ENCODE measurements around the gene CITED2.
"Not testable (repeated sequence)": the region's sequence is repeated elsewhere in the genome, so short reads cannot be mapped to it uniquely, and the experiment has no call there.

The CITED2 gene

DNA sequence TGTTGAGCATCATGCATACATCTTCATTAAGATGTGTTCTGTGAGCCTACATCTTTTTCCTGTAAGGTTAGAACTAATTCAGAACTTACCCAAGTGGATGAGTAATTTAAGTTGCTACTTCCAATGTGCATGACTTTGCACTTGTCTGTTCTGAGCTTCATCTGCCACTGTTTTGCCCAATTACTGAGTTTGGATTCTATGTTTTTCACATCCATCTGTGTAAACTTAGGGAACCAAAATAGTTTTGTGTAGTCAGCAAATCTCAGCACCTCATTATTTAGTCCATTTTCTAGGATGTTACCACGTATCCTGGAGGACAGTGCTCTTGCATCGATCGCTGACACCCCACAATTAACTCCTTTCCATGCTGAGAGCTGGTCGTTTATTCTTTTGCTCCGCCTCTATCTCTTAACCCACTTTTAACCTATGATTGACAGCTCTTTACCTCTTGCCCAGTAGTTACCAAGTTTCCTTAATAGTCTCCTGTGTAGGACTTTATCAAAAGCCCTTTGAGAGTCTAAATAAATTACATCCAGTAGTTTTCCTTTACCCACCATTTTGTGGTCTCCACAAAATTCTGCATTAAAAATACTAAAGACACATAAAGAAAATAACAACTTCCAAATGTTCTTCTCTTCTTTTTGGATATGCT, 44.2 kb upstream of the CITED2 start:
- Histone ChIP-seq H3K4me2 (ENCODE audit: low read length, poor library complexity, severe bottlenecking) (no peak overlapping the region), H3K4me1 (ENCODE audit: control insufficient read depth, insufficient read depth, low read depth, low read length) (no peaks in the 10 kb centered on the region), H4K8ac (ENCODE audit: low read length) (no peak overlapping the region), H3K14ac (ENCODE audit: low read length in 2 of 2) (no peak overlapping the region), H3K23ac (ENCODE audit: low read length in 2 of 2) (no peak overlapping the region), H2BK120ac (ENCODE audit: low read depth, low read length) (no peak overlapping the region), H2AK5ac (ENCODE audit: low read length, severe bottlenecking) (no peak overlapping the region), H4K91ac (ENCODE audit: low read length) (no peak overlapping the region), H3K9me3 (ENCODE audit: control insufficient read depth, low read length) (no peaks in the 10 kb centered on the region), H3K36me3 (ENCODE audit: control insufficient read depth in 1 of 2, insufficient read depth in 2 of 2, low read depth in 1 of 2, low read length in 2 of 2) (no peaks in the 10 kb centered on the region), H2BK5ac (ENCODE audit: low read depth, low read length, poor library complexity, severe bottlenecking) (no peak overlapping the region), H3K4me3 (ENCODE audit: insufficient read depth in 1 of 2, low read depth in 1 of 2, low read length in 2 of 2) (no peak overlapping the region), H3K27me3 (ENCODE audit: control insufficient read depth in 1 of 2, insufficient read depth in 1 of 2, low read length in 2 of 2) (no peaks in the 10 kb centered on the region), H3K79me1 (replicated peaks; ENCODE audit: low read length, poor library complexity, severe bottlenecking) (no peaks in the 10 kb centered on the region), H3K18ac (ENCODE audit: low read depth in 1 of 2, low read length in 2 of 2) (no peak overlapping the region), H2BK15ac (ENCODE audit: low read depth, poor library complexity, severe bottlenecking) (no peak overlapping the region), H2BK12ac (ENCODE audit: low read length in 2 of 2) (no peak overlapping the region), H3K27ac (ENCODE audit: low read length, poor library complexity, severe bottlenecking) (no peak overlapping the region), H3K4ac (ENCODE audit: low read depth in 1 of 2, low read length in 2 of 2) (no peak overlapping the region), H3K9ac (ENCODE audit: low read length) (no peak overlapping the region), H2AFZ (ENCODE audit: low read depth, low read length) (no peak overlapping the region)
- 86% methylated on average over 5 of the region's 5 CpGs for WGBS
- DNase-seq = no peak

DNA sequence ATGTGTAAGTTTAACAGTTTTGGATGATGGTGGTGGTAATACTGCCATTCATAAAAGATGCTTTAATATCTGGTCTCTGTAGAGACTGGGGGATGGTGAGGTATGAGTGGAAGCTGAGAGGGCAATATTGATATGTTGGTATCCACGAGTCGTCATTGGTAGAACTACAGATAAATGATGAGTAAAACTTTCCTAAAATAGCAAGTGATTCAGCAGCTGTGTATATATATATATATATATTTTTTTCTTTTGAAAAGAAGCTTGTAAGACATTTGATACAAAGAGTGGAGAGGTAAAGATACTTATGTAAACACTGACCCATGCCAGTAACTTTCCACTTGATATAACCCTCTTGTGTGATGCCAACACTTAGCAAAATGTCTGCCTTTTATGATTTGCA, 41.7 kb upstream of the CITED2 start:
- no peaks in the 10 kb centered on the region for H3K27me3 ChIP-seq (ENCODE audit: control insufficient read depth in 1 of 2, insufficient read depth in 1 of 2, low read length in 2 of 2)
- H3K79me1 ChIP-seq (replicated peaks; ENCODE audit: low read length, poor library complexity, severe bottlenecking) = no peaks in the 10 kb centered on the region
- no peak overlapping the region for H2BK12ac ChIP-seq (ENCODE audit: low read length in 2 of 2)
- H3K23ac ChIP-seq (ENCODE audit: low read length in 2 of 2) = no peak overlapping the region
- H2AK5ac ChIP-seq (ENCODE audit: low read length, severe bottlenecking) = no peak overlapping the region
- no peak overlapping the region for H3K27ac ChIP-seq (ENCODE audit: low read length, poor library complexity, severe bottlenecking)
- H3K4me3 ChIP-seq (ENCODE audit: insufficient read depth in 1 of 2, low read depth in 1 of 2, low read length in 2 of 2) = no peak overlapping the region
- H2BK5ac ChIP-seq (ENCODE audit: low read depth, low read length, poor library complexity, severe bottlenecking) = no peak overlapping the region
- no peak overlapping the region for H2BK120ac ChIP-seq (ENCODE audit: low read depth, low read length)
- H4K8ac ChIP-seq (ENCODE audit: low read length) = no peak overlapping the region
- no peak overlapping the region for H3K9ac ChIP-seq (ENCODE audit: low read length)
- H2AFZ ChIP-seq (ENCODE audit: low read depth, low read length) = no peak overlapping the region
- WGBS = 17% methylated on average over 1 of the region's 2 CpGs
- no peak overlapping the region for H2BK15ac ChIP-seq (ENCODE audit: low read depth, poor library complexity, severe bottlenecking)
- H3K4ac ChIP-seq (ENCODE audit: low read depth in 1 of 2, low read length in 2 of 2) = no peak overlapping the region
- no peak overlapping the region for H3K18ac ChIP-seq (ENCODE audit: low read depth in 1 of 2, low read length in 2 of 2)
- DNase-seq = peak; percentile 45
- H3K14ac ChIP-seq (ENCODE audit: low read length in 2 of 2) = no peak overlapping the region
- no peaks in the 10 kb centered on the region for H3K36me3 ChIP-seq (ENCODE audit: control insufficient read depth in 1 of 2, insufficient read depth in 2 of 2, low read depth in 1 of 2, low read length in 2 of 2)
- H4K91ac ChIP-seq (ENCODE audit: low read length) = no peak overlapping the region
- no peaks in the 10 kb centered on the region for H3K9me3 ChIP-seq (ENCODE audit: control insufficient read depth, low read length)
- no peaks in the 10 kb centered on the region for H3K4me1 ChIP-seq (ENCODE audit: control insufficient read depth, insufficient read depth, low read depth, low read length)
- H3K4me2 ChIP-seq (ENCODE audit: low read length, poor library complexity, severe bottlenecking) = no peak overlapping the region

DNA sequence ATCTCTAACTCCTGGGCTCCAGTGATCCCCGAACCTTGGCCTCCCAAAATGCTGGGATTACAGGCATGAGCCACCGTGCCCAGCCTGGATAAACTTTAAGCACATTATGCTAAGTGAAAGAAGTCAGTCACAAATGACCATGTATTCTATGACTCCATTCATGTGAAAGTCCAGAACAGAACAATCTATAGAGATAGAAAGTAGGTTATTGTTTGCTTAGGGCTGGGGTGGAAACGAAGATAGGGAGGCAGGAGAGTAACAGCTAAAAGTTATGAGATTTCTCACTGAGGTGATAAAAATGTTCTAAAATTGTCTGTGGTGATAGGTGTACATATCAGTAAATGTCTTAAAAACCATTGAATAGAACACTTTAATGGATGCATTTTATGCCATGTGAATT, 40.9 kb upstream of the CITED2 start:
- no peak for DNase-seq
- H4K8ac ChIP-seq (ENCODE audit: low read length) = no peak overlapping the region
- H3K27me3 ChIP-seq (ENCODE audit: control insufficient read depth in 1 of 2, insufficient read depth in 1 of 2, low read length in 2 of 2) = no peaks in the 10 kb centered on the region
- no peak overlapping the region for H3K23ac ChIP-seq (ENCODE audit: low read length in 2 of 2)
- no peak overlapping the region for H2AK5ac ChIP-seq (ENCODE audit: low read length, severe bottlenecking)
- H3K27ac ChIP-seq (ENCODE audit: low read length, poor library complexity, severe bottlenecking) = no peak overlapping the region
- H2BK5ac ChIP-seq (ENCODE audit: low read depth, low read length, poor library complexity, severe bottlenecking) = no peak overlapping the region
- no peaks in the 10 kb centered on the region for H3K36me3 ChIP-seq (ENCODE audit: control insufficient read depth in 1 of 2, insufficient read depth in 2 of 2, low read depth in 1 of 2, low read length in 2 of 2)
- H3K9ac ChIP-seq (ENCODE audit: low read length) = no peak overlapping the region
- no peak overlapping the region for H3K18ac ChIP-seq (ENCODE audit: low read depth in 1 of 2, low read length in 2 of 2)
- no peaks in the 10 kb centered on the region for H3K79me1 ChIP-seq (replicated peaks; ENCODE audit: low read length, poor library complexity, severe bottlenecking)
- no peak overlapping the region for H3K4ac ChIP-seq (ENCODE audit: low read depth in 1 of 2, low read length in 2 of 2)
- H2BK12ac ChIP-seq (ENCODE audit: low read length in 2 of 2) = no peak overlapping the region
- no peaks in the 10 kb centered on the region for H3K4me1 ChIP-seq (ENCODE audit: control insufficient read depth, insufficient read depth, low read depth, low read length)
- 97% methylated on average over 2 of the region's 3 CpGs for WGBS
- H3K14ac ChIP-seq (ENCODE audit: low read length in 2 of 2) = no peak overlapping the region
- no peak overlapping the region for H2AFZ ChIP-seq (ENCODE audit: low read depth, low read length)
- H3K4me2 ChIP-seq (ENCODE audit: low read length, poor library complexity, severe bottlenecking) = no peak overlapping the region
- H4K91ac ChIP-seq (ENCODE audit: low read length) = no peak overlapping the region
- H2BK120ac ChIP-seq (ENCODE audit: low read depth, low read length) = no peak overlapping the region
- no peak overlapping the region for H2BK15ac ChIP-seq (ENCODE audit: low read depth, poor library complexity, severe bottlenecking)
- H3K9me3 ChIP-seq (ENCODE audit: control insufficient read depth, low read length) = no peaks in the 10 kb centered on the region
- no peak overlapping the region for H3K4me3 ChIP-seq (ENCODE audit: insufficient read depth in 1 of 2, low read depth in 1 of 2, low read length in 2 of 2)

DNA sequence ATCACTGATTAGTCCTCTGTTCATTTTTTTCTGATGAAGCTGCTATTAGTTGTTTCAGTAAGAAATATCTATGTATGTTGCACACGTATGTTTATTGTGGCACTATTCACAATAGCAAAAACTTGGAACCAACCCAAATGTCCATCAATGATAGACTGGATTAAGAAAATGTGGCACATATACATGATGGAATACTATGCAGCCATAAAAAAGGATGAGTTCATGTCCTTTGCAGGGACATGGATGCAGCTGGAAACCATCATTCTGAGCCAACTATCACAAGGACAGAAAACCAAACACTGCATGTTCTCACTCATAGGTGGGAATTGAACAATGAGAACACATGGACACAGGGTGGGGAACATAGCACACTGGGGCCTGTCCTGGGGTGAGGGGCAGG, 37.7 kb upstream of the CITED2 start:
- H2BK12ac ChIP-seq (ENCODE audit: low read length in 2 of 2); H2AK5ac ChIP-seq (ENCODE audit: low read length, severe bottlenecking); H3K27ac ChIP-seq (ENCODE audit: low read length, poor library complexity, severe bottlenecking); H3K9ac ChIP-seq (ENCODE audit: low read length); H3K4me3 ChIP-seq (ENCODE audit: insufficient read depth in 1 of 2, low read depth in 1 of 2, low read length in 2 of 2); H2BK15ac ChIP-seq (ENCODE audit: low read depth, poor library complexity, severe bottlenecking); H3K4ac ChIP-seq (ENCODE audit: low read depth in 1 of 2, low read length in 2 of 2); H3K4me1 ChIP-seq (ENCODE audit: control insufficient read depth, insufficient read depth, low read depth, low read length); H2BK5ac ChIP-seq (ENCODE audit: low read depth, low read length, poor library complexity, severe bottlenecking); H3K27me3 ChIP-seq (ENCODE audit: control insufficient read depth in 1 of 2, insufficient read depth in 1 of 2, low read length in 2 of 2); DNase-seq; H3K4me2 ChIP-seq (ENCODE audit: low read length, poor library complexity, severe bottlenecking); H2AFZ ChIP-seq (ENCODE audit: low read depth, low read length); H3K79me1 ChIP-seq (replicated peaks; ENCODE audit: low read length, poor library complexity, severe bottlenecking); H3K36me3 ChIP-seq (ENCODE audit: control insufficient read depth in 1 of 2, insufficient read depth in 2 of 2, low read depth in 1 of 2, low read length in 2 of 2); H3K9me3 ChIP-seq (ENCODE audit: control insufficient read depth, low read length); H3K23ac ChIP-seq (ENCODE audit: low read length in 2 of 2); H4K91ac ChIP-seq (ENCODE audit: low read length); H3K14ac ChIP-seq (ENCODE audit: low read length in 2 of 2); H3K18ac ChIP-seq (ENCODE audit: low read depth in 1 of 2, low read length in 2 of 2); H2BK120ac ChIP-seq (ENCODE audit: low read depth, low read length); H4K8ac ChIP-seq (ENCODE audit: low read length): not testable (repeated sequence)
- no CpG with 5 or more reads among the region's 1 CpG for WGBS
